ENCODE data around the gene SMARCD2.

- TF ChIP-seq CTCF (IDR thresholded peaks at IDR 0.05) (no peak), POLR2A (IDR thresholded peaks at IDR 0.05) (no peak)
These were observed 11.0 kb downstream of the SMARCD2 start for GRCh38 chr17:63831505-63831904.
